Adipose tissue (tissue), 3 donors: ENCODE data around the gene DISP2. TPM values are rescaled to one million over a fixed set of nuclear protein-coding genes. Genes with fewer than 3 reads are reported as not detected.

ENCODE experiments used
- H3K27ac ChIP-seq: one replicate; pipeline ENCODE4 v1.5.1; 2013; ENCODE audit warnings: low read depth, low read length
- WGBS, 3 donors: extraction: QIAGEN DNeasy Blood & Tissue Kit; methylation state at CpG; one replicate each; pipeline ENCODE4 v1.1.7; 2013; 5-methylcytosine and 5-hydroxymethylcytosine counted together
- polyA plus RNA-seq, 3 donors: library from polyadenylated mRNA; stranded (reverse); fragments of 200-250 nt; gene quantifications; one replicate each; pipeline ENCODE4 v1.2.3, GENCODE V29; 2013
- donor health status: healthy with polysubstance abuse.
- donor health status: Bipolar disorder and iron deficiency.
- donor health status: healthy.

DISP2 gene
- polyA plus RNA-seq, 3 donors, result 0.24 to 0.62 (median 0.56) TPM

DNA sequence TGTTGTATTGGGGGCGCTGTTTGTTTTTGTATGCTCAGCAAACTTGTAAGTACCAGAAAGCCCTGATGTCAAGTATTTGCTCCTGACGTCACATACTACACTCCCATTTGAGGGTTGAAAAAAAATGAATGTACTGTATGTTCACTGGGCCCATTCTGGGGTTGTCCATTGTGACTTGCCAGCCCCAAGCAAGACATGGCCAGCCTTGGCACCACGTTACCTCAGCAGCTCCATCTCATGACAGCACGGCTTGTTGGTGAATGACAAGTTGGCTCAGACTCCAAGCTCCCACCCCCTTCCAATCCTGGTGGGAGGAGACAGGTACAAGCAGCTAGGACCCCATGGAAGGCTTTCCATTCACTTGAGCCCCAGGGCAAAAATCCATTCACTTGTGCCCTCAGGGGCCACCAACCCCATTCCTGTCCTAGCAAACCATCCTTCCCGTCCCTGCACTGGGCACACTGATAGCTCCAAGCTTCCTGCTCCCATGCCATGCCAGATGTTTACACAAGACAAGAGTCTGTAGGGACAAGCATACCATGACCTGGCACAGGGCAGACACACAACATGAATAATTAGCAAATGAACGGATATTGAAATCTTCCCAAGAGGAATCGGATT lies 5.6 kb upstream of the DISP2 start:
- H3K27ac ChIP-seq, result no peak overlapping the region
- WGBS, 3 donors, result 77 to 86% (median 82%) methylated on average over 7 of the region's 7 CpGs

DNA sequence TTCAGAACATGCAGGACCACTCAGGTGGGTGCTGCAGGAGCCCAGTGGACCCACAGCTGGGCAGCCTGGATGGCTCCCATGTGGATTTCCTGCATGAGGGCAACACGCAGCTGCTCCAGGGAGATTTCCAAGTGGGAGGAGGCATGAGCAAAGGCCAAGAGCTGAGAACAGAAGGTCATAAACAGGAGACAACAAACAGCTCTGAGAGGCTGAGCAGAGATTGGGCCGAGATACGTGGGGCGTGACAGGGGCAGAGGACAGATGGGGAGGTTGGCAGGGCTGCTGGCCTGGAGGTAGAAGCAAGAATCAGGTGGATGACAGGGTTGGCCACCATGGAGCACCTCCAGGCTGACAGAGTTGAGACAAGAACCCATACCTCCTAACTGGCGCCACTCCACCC lies 4.3 kb upstream of the DISP2 start:
- whole genome bisulfite sequencing, 3 donors, result 74 to 87% (median 74%) methylated on average over 5 of the region's 5 CpGs
- H3K27ac ChIP-seq, result no peak overlapping the region

DNA sequence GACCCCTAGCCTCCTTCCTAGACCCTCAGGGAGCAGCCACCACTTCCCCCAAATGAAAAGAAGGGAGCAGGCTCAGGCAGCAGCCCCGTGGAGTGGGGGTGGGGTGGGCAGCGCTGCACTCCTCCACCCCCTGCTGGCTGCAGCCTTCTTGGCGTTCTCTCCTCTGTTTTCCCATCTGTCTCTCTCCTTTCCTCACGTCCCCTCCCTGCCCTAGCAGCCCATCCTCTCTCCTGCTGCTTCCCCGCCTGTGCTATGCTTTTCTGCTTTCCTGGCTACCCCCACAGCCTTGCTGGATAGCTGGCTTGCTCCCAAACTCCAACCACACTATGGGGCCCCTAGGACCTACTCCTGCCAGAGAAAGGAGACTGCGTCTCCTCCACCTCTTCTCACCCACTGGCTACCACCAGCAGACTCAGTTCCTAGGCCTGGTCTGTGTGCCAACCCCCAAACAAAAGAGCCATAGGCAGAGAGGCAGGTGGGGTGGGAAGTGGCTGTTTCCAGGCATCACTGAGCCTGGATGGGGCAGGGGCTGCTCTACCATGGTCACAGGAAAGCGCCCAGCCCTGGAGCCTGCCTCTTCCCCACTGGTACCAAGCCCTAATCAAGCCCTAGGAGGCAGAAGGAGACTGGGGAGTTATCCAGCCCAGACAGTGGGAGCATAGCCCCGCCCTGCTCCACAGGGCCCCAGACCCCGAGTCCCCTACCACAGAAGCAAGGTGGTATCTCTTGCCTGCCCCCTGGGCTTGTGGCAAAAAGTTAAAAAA lies 3.4 kb upstream of the DISP2 start:
- WGBS, 3 donors, result 41 to 48% (median 44%) methylated on average over 9 of the region's 9 CpGs
- H3K27ac ChIP-seq, result no peak overlapping the region

DNA sequence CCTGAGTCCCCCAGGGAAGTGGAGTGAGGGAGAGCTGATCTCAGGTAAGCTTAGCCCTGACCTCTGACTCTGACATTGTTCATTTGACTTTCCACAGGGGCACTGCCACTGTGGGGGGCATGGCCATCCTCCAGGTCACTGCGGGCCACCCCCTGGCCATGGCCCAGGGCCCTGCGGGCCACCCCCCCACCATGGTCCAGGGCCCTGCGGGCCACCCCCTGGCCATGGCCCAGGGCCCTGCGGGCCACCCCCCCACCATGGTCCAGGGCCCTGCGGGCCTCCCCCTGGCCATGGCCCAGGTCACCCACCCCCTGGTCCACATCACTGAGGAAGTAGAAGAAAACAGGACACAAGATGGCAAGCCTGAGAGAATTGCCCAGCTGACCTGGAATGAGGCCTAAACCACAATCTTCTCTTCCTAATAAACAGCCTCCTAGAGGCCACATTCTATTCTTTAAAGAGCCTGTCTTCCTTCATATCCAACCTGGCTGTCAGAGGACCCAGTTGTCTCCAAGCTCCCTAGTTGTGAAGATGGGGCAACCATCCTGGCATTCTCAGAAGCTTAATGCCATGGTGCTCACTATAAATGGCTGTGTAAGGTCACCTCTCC lies 1.9 kb upstream of the DISP2 start:
- WGBS, 3 donors, result 86 to 90% (median 88%) methylated on average over 4 to 5 of the region's 5 CpGs
- H3K27ac ChIP-seq, result no peak overlapping the region

DNA sequence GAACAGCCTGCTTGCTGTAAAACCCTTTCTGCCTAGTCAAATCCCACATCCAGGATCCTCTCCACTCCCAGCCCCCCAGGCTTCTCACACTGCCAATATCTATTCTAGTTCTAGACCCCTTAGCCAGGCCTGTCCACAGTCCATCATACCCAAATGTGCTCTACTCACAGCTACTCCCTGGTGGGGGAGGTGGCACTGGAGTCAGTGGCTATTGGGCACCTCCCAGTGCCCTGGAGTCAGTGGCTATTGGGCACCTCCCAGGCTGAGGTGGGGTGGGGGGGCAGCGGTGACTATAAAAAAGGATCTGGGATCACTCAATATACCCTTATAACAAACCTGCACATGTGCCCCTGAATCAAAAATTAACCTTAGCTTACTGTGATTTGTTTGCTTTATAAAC lies 773 bp upstream of the DISP2 start:
- 60 to 86% (median 73%) methylated on average over 1 of the region's 1 CpG for WGBS, 3 donors
- H3K27ac ChIP-seq, result no peak overlapping the region

DNA sequence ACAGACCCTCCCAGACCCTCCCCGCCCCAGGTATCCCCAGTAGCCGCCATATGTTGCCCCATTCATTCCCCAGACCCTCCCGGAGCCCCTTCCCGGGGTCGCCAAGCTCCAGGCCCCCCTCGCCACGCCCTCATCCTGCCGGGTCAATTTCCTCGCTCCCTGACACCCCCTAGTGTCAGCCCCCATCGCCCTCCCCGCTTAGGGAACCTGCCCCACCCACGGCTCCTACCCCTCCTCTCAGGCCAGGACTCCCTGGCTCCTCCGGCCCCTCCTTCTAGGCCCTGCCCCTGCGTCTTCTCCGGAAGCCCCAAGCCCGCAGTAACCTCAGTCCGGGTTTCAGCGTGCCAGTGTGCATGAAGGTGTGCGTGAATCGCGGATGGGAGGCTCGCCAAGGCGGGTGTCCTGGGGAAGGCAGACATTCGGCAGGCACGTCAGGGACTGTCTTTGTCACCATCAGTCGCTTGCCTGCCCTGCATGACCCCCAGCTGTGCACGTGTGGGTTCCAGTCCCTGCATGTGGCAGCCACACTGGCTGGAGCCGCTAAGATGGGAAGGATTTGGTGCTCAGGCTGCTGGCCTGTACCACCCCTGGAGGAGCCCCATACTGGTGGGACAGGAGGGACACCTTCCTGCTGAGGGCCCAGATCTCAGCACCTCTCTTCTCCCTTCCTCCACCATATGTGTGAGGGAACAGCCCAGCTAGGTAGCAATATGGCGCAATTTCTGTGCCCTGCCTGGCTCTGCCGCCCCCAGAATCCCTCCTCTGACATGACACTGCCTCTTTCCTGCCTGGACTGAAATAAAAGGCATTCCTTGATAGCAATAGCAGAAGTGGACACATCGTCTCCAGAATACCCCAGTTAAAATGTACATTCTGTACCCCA lies 693 bp downstream of the DISP2 start:
- H3K27ac ChIP-seq, result no peak overlapping the region
- 11 to 16% (median 12%) methylated on average over 29 to 31 of the region's 31 CpGs for WGBS, 3 donors

DNA sequence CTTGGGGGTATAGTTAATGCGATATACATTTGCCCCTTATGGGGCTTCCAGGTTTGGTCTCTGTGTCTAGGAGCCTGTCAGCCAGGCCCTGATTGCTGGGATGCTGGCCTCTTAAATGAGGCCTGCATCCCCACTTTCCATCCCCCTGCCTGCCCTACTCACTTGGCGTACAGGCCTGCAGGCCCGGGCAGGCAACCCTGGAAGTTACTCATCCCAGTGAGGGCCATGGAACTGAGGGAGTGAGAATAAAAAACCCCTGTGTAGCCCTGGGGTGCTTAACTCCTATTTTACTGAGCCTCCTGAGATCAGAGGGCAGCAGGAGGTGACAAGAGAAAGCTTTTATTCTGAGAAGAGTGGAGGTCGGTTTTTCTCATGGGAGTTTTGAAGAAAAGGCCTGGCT lies 2.0 kb downstream of the DISP2 start:
- 92 to 96% (median 95%) methylated on average over 4 of the region's 4 CpGs for WGBS, 3 donors
- no peak overlapping the region for H3K27ac ChIP-seq

DNA sequence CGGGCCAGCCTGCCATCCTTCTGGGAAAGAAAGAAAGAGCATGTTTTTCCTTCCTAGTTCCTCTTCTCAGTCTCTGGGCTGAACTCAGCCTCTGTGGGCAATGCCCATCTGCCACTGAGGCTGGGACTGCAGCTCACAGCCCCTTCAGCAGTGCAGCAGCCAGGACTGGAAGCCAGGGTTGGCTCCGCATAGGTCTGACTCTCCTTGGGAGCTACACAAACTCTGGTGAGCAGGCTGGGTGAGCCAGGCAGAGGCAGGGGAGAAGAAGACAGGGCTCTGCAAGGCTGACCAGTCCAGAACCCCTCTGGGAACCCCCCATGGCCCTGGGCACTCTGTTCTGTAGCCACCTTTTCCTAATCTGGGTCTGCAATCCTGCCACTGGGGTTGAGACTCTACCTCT lies 3.6 kb downstream of the DISP2 start:
- 71 to 100% (median 75%) methylated on average over 2 of the region's 2 CpGs for WGBS, 3 donors
- no peak overlapping the region for H3K27ac ChIP-seq

DNA sequence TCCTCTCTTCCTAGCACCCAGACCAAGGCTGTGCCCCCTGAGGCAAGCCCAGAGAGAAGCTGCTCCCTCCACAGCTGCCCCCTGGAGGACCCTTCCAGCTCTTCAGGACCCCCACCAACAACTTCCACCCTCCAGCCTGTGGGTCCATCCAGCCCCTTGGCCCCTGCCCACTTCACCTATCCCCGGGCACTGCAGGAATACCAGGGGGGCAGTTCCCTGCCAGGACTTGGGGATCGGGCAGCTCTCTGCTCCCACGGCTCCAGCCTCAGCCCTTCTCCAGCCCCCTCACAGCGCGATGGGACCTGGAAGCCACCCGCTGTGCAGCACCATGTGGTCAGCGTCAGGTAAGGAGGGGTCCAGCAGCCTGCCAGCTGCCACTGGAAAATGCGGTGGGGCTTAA lies 5.6 kb downstream of the DISP2 start:
- no peak overlapping the region for H3K27ac ChIP-seq
- 82 to 89% (median 89%) methylated on average over 8 of the region's 8 CpGs for WGBS, 3 donors

DNA sequence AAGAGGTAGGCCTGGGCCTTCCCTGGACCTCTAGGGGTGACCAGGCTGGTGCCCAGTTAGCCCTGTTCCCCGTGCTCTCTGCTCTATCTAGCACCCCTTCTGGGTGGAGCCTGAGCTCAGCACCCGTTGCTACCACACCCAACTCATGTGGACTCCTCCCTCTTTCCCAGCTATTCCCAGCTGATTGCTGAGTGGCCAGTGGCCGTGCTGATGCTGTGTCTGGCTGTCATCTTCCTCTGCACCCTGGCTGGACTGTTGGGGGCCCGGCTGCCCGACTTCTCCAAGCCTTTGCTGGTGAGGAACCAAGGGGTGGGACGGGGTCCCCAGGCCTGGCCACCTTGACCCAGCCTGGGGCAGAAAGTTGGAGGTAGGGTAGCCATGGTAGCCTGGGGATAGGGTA lies 6.2 kb downstream of the DISP2 start:
- no peak overlapping the region for H3K27ac ChIP-seq
- WGBS, 3 donors, result 73 to 84% (median 79%) methylated on average over 6 of the region's 6 CpGs

DNA sequence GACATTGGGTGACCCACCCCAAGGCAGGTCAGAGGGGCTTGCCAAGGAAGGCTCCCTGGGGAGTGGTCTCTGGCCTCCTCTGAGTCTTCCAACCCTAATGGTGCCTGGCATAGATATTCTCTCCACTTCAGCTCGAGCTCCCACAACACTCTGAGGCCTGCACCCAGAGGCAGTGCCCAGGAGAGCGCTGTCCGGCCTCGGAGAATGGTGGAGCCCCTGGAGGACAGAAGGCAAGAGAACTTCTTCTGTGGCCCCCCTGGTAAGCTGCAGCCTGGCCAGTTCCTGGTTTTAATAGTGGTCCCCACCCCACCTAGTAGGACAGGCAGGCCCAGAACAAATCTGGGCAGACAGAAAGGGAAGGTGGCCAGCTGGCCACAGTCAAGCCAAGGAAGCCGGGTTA lies 7.0 kb downstream of the DISP2 start:
- no peak overlapping the region for H3K27ac ChIP-seq
- WGBS, 3 donors, result 90 to 94% (median 92%) methylated on average over 5 of the region's 5 CpGs

DNA sequence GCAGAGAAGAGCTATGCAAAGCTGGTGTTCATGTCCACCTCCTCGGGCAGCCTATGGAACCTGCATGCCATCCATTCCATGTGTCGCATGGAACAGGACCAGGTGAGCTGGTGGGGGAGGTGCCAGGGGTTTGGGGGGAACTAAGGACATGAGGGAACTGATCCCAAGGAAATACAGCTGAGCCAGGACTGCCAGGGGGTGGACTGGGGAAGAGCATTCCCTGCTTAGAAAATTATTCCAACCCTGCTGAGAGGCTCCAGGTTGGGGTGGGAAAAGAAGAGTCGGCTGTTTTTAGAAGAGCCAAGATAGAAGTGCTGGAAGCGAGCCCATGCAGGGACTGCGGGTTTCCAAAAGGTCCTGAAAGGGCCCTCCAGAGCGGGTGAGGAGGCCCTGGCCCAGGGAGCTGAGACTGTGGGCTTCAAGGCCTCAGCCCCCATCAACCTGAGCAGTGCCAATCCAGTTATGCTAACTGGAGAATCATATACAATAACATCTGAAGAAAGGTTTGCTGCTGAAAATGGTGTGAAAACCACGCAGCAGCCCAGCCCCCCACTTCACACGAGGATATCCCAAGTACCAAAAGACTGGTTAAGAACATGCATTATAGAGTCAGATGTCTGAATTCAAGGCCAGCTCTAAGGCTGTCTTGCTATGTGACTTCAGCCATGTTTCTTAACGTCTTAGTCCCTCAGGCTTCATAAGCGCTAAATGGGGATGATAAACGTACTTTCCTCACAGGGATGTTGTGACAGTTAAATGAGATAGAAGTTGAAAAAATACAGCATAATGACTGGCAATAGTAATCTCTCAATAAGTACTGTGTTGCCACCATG lies 7.8 kb downstream of the DISP2 start:
- 88 to 90% (median 89%) methylated on average over 11 of the region's 11 CpGs for WGBS, 3 donors
- H3K27ac ChIP-seq, result no peak overlapping the region

DNA sequence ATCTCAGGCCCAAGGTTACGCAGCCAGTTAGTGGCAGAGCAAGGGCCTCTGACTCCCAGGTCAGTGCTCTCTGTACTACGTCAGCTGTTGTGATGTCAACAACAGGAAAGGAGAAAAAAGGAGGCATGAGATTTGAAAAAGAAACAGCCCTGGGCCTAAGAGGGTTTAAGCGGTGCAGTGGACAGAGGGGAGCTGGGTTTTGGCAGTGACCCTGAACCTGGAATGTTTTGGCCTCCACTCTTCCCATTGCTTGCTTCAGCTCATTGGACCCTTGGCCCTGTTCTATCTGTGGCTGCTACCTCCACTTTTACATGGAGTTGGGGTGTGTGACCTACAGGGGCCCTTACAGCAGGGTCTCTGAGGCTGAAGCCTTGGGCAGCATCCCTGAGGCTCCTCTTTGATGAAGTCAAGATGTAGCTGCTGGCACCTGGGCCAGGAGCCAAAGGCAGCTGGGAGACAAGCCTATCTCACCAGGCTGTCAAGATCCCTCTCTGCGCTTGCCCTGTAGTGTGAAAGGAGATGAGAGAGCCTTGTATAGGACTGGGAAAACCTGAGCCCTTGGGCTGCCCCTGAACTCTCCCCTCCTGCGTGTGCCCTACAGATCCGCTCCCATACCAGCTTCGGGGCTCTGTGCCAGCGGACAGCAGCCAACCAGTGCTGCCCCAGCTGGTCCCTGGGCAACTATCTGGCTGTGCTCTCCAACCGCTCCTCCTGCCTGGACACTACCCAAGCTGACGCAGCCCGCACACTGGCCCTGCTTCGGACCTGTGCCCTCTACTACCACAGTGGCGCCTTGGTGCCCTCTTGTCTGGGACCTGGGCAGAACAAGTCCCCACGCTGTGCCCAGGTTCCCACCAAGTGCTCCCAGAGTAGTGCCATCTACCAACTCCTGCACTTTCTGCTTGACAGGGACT lies 8.7 kb downstream of the DISP2 start:
- H3K27ac ChIP-seq, result no peak overlapping the region
- 54 to 84% (median 83%) methylated on average over 14 of the region's 14 CpGs for WGBS, 3 donors

DNA sequence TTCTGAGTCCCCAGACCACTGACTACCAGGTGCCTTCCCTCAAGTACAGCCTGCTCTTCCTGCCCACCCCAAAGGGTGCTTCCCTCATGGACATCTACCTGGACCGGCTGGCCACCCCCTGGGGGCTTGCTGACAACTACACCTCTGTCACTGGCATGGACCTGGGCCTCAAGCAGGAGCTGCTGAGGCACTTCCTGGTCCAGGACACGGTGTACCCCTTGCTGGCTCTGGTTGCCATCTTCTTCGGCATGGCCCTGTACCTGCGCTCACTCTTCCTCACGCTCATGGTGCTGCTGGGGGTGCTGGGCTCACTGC lies 9.3 kb downstream of the DISP2 start:
- H3K27ac ChIP-seq, result no peak overlapping the region
- 75 to 89% (median 78%) methylated on average over 5 of the region's 5 CpGs for WGBS, 3 donors

DNA sequence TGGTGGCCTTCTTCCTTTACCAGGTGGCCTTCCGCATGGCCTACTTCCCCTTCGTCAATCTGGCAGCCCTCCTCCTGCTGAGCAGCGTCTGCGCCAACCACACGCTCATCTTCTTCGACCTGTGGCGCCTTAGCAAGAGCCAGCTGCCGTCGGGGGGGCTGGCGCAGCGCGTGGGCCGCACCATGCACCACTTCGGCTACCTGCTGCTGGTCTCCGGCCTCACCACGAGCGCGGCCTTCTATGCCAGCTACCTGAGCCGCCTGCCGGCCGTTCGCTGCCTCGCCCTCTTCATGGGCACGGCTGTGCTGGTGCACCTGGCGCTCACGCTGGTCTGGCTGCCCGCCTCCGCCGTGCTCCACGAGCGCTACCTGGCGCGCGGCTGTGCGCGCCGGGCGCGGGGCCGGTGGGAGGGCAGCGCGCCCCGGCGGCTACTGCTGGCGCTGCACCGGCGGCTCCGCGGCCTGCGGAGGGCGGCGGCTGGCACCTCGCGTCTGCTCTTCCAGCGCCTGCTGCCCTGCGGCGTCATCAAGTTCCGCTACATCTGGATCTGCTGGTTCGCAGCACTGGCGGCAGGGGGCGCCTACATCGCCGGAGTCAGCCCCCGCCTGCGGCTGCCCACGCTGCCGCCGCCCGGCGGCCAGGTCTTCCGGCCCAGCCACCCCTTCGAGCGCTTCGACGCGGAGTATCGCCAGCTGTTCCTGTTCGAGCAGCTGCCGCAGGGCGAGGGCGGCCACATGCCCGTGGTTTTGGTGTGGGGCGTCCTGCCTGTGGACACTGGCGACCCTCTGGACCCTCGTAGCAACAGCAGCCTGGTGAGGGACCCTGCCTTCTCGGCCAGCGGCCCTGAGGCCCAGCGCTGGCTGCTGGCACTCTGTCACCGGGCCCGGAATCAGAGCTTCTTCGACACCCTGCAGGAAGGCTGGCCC lies 9.9 kb downstream of the DISP2 start:
- WGBS, 3 donors, result 11 to 18% (median 15%) methylated on average over 64 to 91 of the region's 91 CpGs
- H3K27ac ChIP-seq, result no peak overlapping the region

DNA sequence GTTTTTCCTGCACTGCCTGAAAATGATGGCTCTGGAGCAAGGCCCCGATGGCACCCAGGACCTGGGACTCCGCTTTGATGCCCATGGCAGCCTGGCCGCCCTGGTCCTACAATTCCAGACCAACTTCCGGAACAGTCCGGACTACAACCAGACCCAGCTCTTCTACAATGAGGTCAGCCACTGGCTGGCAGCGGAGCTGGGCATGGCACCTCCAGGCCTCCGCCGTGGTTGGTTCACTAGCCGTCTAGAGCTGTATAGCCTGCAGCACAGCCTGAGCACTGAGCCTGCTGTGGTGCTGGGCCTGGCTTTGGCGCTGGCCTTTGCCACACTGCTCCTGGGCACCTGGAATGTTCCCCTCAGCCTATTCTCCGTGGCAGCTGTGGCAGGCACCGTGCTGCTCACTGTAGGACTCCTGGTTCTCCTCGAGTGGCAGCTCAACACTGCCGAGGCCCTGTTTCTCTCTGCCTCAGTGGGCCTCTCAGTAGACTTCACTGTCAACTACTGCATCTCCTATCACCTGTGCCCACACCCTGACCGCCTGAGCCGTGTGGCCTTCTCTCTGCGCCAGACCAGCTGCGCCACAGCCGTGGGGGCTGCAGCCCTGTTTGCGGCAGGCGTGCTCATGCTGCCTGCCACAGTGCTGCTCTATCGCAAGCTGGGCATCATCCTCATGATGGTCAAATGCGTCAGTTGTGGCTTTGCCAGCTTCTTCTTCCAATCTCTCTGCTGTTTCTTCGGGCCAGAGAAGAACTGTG lies 10.9 kb downstream of the DISP2 start:
- 96 to 98% (median 96%) methylated on average over 24 of the region's 24 CpGs for WGBS, 3 donors
- H3K27ac ChIP-seq, result no peak overlapping the region
